GM18870 (cell line): ENCODE measurements around the gene STX18.
"Not testable (repeated sequence)": the region's sequence is repeated elsewhere in the genome, so short reads cannot be mapped to it uniquely, and the experiment has no call there.

ENCODE experiments used
- ATAC-seq: cut with Tn5 transposase; IDR thresholded peaks from one replicate; pipeline ENCODE4 v1.9.1; 2021; ENCODE audit warnings: moderate library complexity; ENCODE audit not compliant: unreplicated experiment

Gene STX18

GRCh38 chr4:4512282-4512681, 29.6 kb downstream of the STX18 start:
- no peak for ATAC-seq

GRCh38 chr4:4510641-4511040, 31.2 kb downstream of the STX18 start:
- not testable (repeated sequence) for ATAC-seq

- ATAC-seq = no peak
Measured at GRCh38 chr4:4509521-4509920, 32.3 kb downstream of the STX18 start.

GRCh38 chr4:4507923-4508322, 33.9 kb downstream of the STX18 start:
- ATAC-seq = no peak

- no peak for ATAC-seq
Measured at GRCh38 chr4:4507403-4507802, 34.4 kb downstream of the STX18 start.

GRCh38 chr4:4506961-4507360, 34.9 kb downstream of the STX18 start:
- ATAC-seq = no peak

- not testable (repeated sequence) for ATAC-seq
Measured at GRCh38 chr4:4505211-4505610, 36.6 kb downstream of the STX18 start.

- no peak for ATAC-seq
Measured at GRCh38 chr4:4504783-4505182, 37.1 kb downstream of the STX18 start.

- peak; percentile 69 for ATAC-seq
Measured at GRCh38 chr4:4502694-4503311, 39.0 kb downstream of the STX18 start.

GRCh38 chr4:4501679-4502078, 40.2 kb downstream of the STX18 start:
- no peak for ATAC-seq

GRCh38 chr4:4499438-4500123, 42.3 kb downstream of the STX18 start:
- ATAC-seq = no peak

GRCh38 chr4:4496592-4497372, 45.1 kb downstream of the STX18 start:
- no peak for ATAC-seq

- ATAC-seq = no peak
Measured at GRCh38 chr4:4494882-4495281, 47.0 kb downstream of the STX18 start.

- peak; percentile 64 for ATAC-seq
Measured at GRCh38 chr4:4492161-4492847, 49.5 kb downstream of the STX18 start.

- no peak for ATAC-seq
Measured at GRCh38 chr4:4491396-4491893, 50.4 kb downstream of the STX18 start.

- no peak for ATAC-seq
Measured at GRCh38 chr4:4490816-4491215, 51.0 kb downstream of the STX18 start.

- no peak for ATAC-seq
Measured at GRCh38 chr4:4490041-4490440, 51.8 kb downstream of the STX18 start.

- peak; percentile 76 for ATAC-seq
Measured at GRCh38 chr4:4488405-4489404, 53.1 kb downstream of the STX18 start.

- no peak for ATAC-seq
Measured at GRCh38 chr4:4486969-4487368, 54.9 kb downstream of the STX18 start.

GRCh38 chr4:4485806-4486205, 56.0 kb downstream of the STX18 start:
- no peak for ATAC-seq
